Endothelial cell of umbilical vein (primary cell): ENCODE results near the gene ARMCX6. TPM values are rescaled to one million over a fixed set of nuclear protein-coding genes. Genes with fewer than 3 reads are reported as not detected.

Experiments used
- BruUV-seq: library from RNA; stranded (reverse); fragments of 400-500 nt; replicated peaks from 2 replicates; lab custom pipeline; 2021; lab: Mats Ljungman, UMichigan
- CTCF ChIA-PET: fragments of 300-600, 350-600 bp; sonication (Branson Sonifier 250); formaldehyde crosslinking; loops from one replicate; lab custom pipeline; 2021; ENCODE audit warnings: antibody characterized with exemption, inconsistent platforms; lab: Charles Lee
- POLR2A ChIA-PET: fragments of 300-600, 350-600 bp; sonication (Branson Sonifier 250); formaldehyde crosslinking; loops from one replicate; lab custom pipeline; 2021; ENCODE audit warnings: antibody characterized with exemption, inconsistent platforms; lab: Charles Lee
- DNase-seq: peaks from one replicate; pipeline ENCODE4 v3.0.0-alpha.2; 2011; ENCODE audit warnings: low read depth, low spot score
- FAIRE-seq: peaks from 2 replicates; lab custom pipeline; 2011; peaks lifted over from hg19 to GRCh38; lab: Jason Lieb, UNC
- H2AFZ ChIP-seq: 2 replicates; pipeline ENCODE4 v1.6.0; 2012; ENCODE audit warnings: low read depth, low read length, control low read depth, inconsistent platforms
- H3K27ac ChIP-seq: 2 replicates; pipeline ENCODE4 v1.5.1; 2011; ENCODE audit warnings: low read depth, mild to moderate bottlenecking, control low read depth, low read length, moderate library complexity; ENCODE audit not compliant: insufficient read depth
- H3K27me3 ChIP-seq, 2 experiments: 2 replicates each; pipeline versions ENCODE4 v1.6.0 to v1.6.1; 2011; ENCODE audit warnings: low read length in 2 of 2, mixed read lengths in 1 of 2; ENCODE audit not compliant: control insufficient read depth in 2 of 2, insufficient read depth in 2 of 2
- H3K36me3 ChIP-seq, 2 experiments: 2 replicates in 1 of 2; 3 replicates in 1 of 2; pipeline ENCODE4 v1.5.1; 2011; ENCODE audit warnings: low read length in 2 of 2, mild to moderate bottlenecking in 1 of 2, moderate library complexity in 1 of 2; ENCODE audit not compliant: control insufficient read depth in 2 of 2, insufficient read depth in 2 of 2; ENCODE audit errors: extremely low read depth in 1 of 2
- H3K4me1 ChIP-seq: 3 replicates; pipeline ENCODE4 v1.5.1; 2011; ENCODE audit warnings: mild to moderate bottlenecking, low read length; ENCODE audit not compliant: control insufficient read depth, insufficient read depth; ENCODE audit errors: extremely low read depth
- H3K4me2 ChIP-seq: 2 replicates; pipeline ENCODE4 v1.6.1; 2011; ENCODE audit warnings: low read length, control low read depth, mixed read lengths; ENCODE audit not compliant: insufficient read depth
- H3K4me3 ChIP-seq, 3 experiments: fragments of 200-600 bp in 1 of 3; sonication (generic), shearing (Covaris generic) in 1 of 3; replicated peaks in 1 of 3; 2 replicates each; pipeline ENCODE4 v1.5.1; 2011 to 2016; ENCODE audit warnings: control low read depth in 3 of 3, low read length in 3 of 3, mild to moderate bottlenecking in 2 of 3, inconsistent platforms in 1 of 3, low read depth in 1 of 3, moderate library complexity in 1 of 3; ENCODE audit not compliant: insufficient read depth in 1 of 3
- H3K79me2 ChIP-seq: 2 replicates; pipeline ENCODE4 v1.6.0; 2012; ENCODE audit warnings: low read length, inconsistent platforms; ENCODE audit not compliant: control insufficient read depth, insufficient read depth
- H3K9ac ChIP-seq: replicated peaks from 2 replicates; pipeline ENCODE3; 2011; ENCODE audit warnings: low read length, control low read depth; ENCODE audit not compliant: insufficient read depth; ENCODE audit errors: extremely low read depth
- H3K9me1 ChIP-seq: replicated peaks from 3 replicates; pipeline ENCODE4 v1.6.0; 2011; ENCODE audit warnings: mild to moderate bottlenecking, low read length; ENCODE audit not compliant: control insufficient read depth, insufficient read depth; ENCODE audit errors: extremely low read depth
- H3K9me3 ChIP-seq: replicated peaks from 2 replicates; pipeline ENCODE4 v1.5.1; 2012; ENCODE audit warnings: low read length, inconsistent platforms; ENCODE audit not compliant: control insufficient read depth, insufficient read depth
- H4K20me1 ChIP-seq: replicated peaks from 2 replicates; pipeline ENCODE3; 2011; ENCODE audit warnings: mild to moderate bottlenecking, low read length; ENCODE audit not compliant: control insufficient read depth, insufficient read depth; ENCODE audit errors: extremely low read depth
- CTCF ChIP-seq, 2 donors: IDR thresholded peaks; 1 replicate in 1 of 2; 2 replicates in 1 of 2; pipeline ENCODE4 v1.5.1; 2011; ENCODE audit warnings: low read length in 2 of 2, mild to moderate bottlenecking in 2 of 2, moderate library complexity in 2 of 2, control low read depth in 1 of 2, inconsistent platforms in 1 of 2, low read depth in 1 of 2; ENCODE audit not compliant: insufficient read depth in 1 of 2; ENCODE audit errors: extremely low read depth in 1 of 2
- EZH2 ChIP-seq: IDR thresholded peaks from 2 replicates; pipeline ENCODE4 v1.6.1; 2012; ENCODE audit warnings: borderline replicate concordance, low read depth, mild to moderate bottlenecking, moderate library complexity, low read length, inconsistent platforms; ENCODE audit not compliant: severe bottlenecking
- FOS ChIP-seq: IDR thresholded peaks from 2 replicates; pipeline ENCODE4 v1.6.1; 2011; ENCODE audit warnings: mild to moderate bottlenecking, low read length, moderate library complexity, borderline replicate concordance; ENCODE audit not compliant: insufficient read depth
- GATA2 ChIP-seq: IDR thresholded peaks from 2 replicates; pipeline ENCODE4 v1.7.0; 2011; ENCODE audit warnings: low read depth, mild to moderate bottlenecking, moderate library complexity, mixed read lengths, low read length; ENCODE audit not compliant: insufficient read length, insufficient read depth
- JUN ChIP-seq: IDR thresholded peaks from 2 replicates; pipeline ENCODE4 v1.6.1; 2011; ENCODE audit warnings: borderline replicate concordance, low read depth; ENCODE audit not compliant: insufficient read length, insufficient read depth
- MAX ChIP-seq: IDR thresholded peaks from 2 replicates; pipeline ENCODE4 v1.6.1; 2011; ENCODE audit not compliant: insufficient read depth, insufficient read length
- MYC ChIP-seq: IDR thresholded peaks from one replicate; pipeline ENCODE4 v1.6.1; 2011; ENCODE audit warnings: mild to moderate bottlenecking, low read depth, low read length
- POLR2A ChIP-seq: IDR thresholded peaks from 2 replicates; pipeline ENCODE4 v1.6.1; 2012; ENCODE audit warnings: low read depth, mild to moderate bottlenecking, control low read depth, low read length
- POLR2AphosphoS5 ChIP-seq: IDR thresholded peaks from 2 replicates; pipeline ENCODE4 v1.6.1; 2012; ENCODE audit warnings: low read depth, mild to moderate bottlenecking, control low read depth, low read length, moderate library complexity; ENCODE audit not compliant: insufficient read depth
- dilution Hi-C: fragments of 300-500 bp; cut with MboI; formaldehyde crosslinking; loops from one replicate; pipeline ENCODE4 v1.15.0; 2019; ENCODE audit warnings: low sequenced_read_pairs; ENCODE audit not compliant: extremely low pct_ligation_motif_present
- intact Hi-C: fragments of 100-400 bp; cut with micrococcal nuclease; formaldehyde crosslinking; loops from one replicate; pipeline ENCODE4 v1.10.0; 2022
- polyA plus RNA-seq, 4 experiments: library from polyadenylated mRNA; depleted of rRNA in 3 of 4; stranded (reverse) in 3 of 4; unstranded in 1 of 4; fragments of >200 nt; gene quantifications; 2 replicates each; pipeline versions ENCODE4 v1.2.1 to v1.2.3, GENCODE V29; 2011 to 2012; ENCODE audit warnings: missing spikeins in 1 of 4
- total RNA-seq: library from RNA; stranded (reverse); gene quantifications from 2 replicates; pipeline ENCODE4 v1.2.3, GENCODE V29; 2021

Gene ARMCX6
- total and polyA plus RNA-seq, 2 donors (not counting 3 experiments of a cell fraction or from before 2014, with no cell fraction given) = 71.7 to 98.6 TPM

DNA sequence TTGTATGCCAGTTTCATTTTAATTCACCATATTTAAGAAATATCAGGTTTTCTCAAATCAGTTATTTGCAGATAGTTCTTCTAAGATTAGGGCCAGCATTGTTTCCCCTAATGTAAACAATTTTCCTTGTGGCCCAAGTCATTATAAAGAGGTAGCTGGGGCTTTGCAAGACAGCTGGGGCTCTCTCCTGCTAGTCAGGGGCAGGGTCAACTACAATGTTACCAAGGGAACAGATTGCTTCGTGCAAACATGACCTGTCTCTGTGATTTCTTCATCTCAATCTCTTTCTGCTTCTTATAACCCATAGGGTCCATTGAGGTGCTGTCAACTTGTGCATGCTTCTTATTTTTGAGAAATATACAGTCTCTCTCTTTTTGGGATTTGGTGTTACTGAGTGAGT lies 12.1 kb downstream of the ARMCX6 start:
- FAIRE-seq (no peak), DNase-seq (no peak)
- Histone ChIP-seq H3K79me2 (no peaks in the 10 kb centered on the region), H2AFZ (no peak overlapping the region), H3K27me3 (no peaks in the 10 kb centered on the region), H3K4me1 (no peaks in the 10 kb centered on the region), H3K9ac (no peak overlapping the region), H3K27ac (no peak overlapping the region), H3K4me3 (no peak overlapping the region), H3K9me3 (no peaks in the 10 kb centered on the region), H3K9me1 (no peaks in the 10 kb centered on the region), H3K4me2 (no peak overlapping the region), H4K20me1 (no peaks in the 10 kb centered on the region), H3K36me3 (no peaks in the 10 kb centered on the region)
- no TSS peak for BruUV-seq
- intact Hi-C loops (no loop called here), dilution Hi-C loops (no loop called here)
- ChIA-PET CTCF (interaction anchor here (0.9 kb wide), 1 partner anchor 9 kb away, joined by 4 read pairs; no protein-coding TSS in a partner anchor), POLR2A (no interaction called here)
- TF ChIP-seq MYC (no peak), POLR2AphosphoS5 (no peak), FOS (no peak), CTCF (IDR thresholded peaks at IDR 0.05; ENCODE audit: extremely low read depth in 1 of 2, insufficient read depth in 1 of 2, low read depth in 1 of 2, low read length in 2 of 2) (no peak), MAX (no peak), POLR2A (no peak), JUN (no peak), GATA2 (no peak), EZH2 (no peak)
